Erythroblast (primary cell): ENCODE results near the gene OPTN.

Experiments used
- DNase-seq, 2 experiments: peaks; one replicate each; lab custom pipeline; 2025; lab: John Stamatoyannopoulos, UW
- GATA1 ChIP-seq: IDR thresholded peaks from 2 replicates; pipeline ENCODE4 v1.6.1; 2011; ENCODE audit warnings: low read depth, mild to moderate bottlenecking, control low read depth, low read length, moderate library complexity
- POLR2A ChIP-seq: IDR thresholded peaks from 2 replicates; pipeline ENCODE4 v1.6.1; 2011; ENCODE audit warnings: mild to moderate bottlenecking, low read length

Gene OPTN

GRCh38 chr10:13163859-13164258, 63.9 kb downstream of the OPTN start:
- DNase-seq: no peak
- TF ChIP-seq GATA1 (no peak), POLR2A (no peak)

- DNase-seq: no peak
- TF ChIP-seq POLR2A: no peak
- no peak for TF ChIP-seq GATA1
These were observed 65.2 kb downstream of the OPTN start for GRCh38 chr10:13165177-13165576.

- no peak for DNase-seq
- TF ChIP-seq GATA1 (no peak), POLR2A (no peak)
These were observed 67.6 kb downstream of the OPTN start for GRCh38 chr10:13167568-13167967.

- no peak for DNase-seq
- TF ChIP-seq POLR2A (no peak), GATA1 (no peak)
These were observed 68.8 kb downstream of the OPTN start for GRCh38 chr10:13168781-13169180.

GRCh38 chr10:13173616-13174015, 73.7 kb downstream of the OPTN start:
- no peak for TF ChIP-seq GATA1
- no peak for TF ChIP-seq POLR2A
- no peak for DNase-seq

GRCh38 chr10:13180788-13181187, 80.8 kb downstream of the OPTN start:
- TF ChIP-seq POLR2A (no peak), GATA1 (no peak)
- no peak for DNase-seq

- TF ChIP-seq POLR2A: no peak
- no peak for TF ChIP-seq GATA1
- DNase-seq: no peak
These were observed 82.5 kb downstream of the OPTN start for GRCh38 chr10:13182424-13182823.

- no peak for DNase-seq
- TF ChIP-seq GATA1 (no peak), POLR2A (no peak)
These were observed 83.7 kb downstream of the OPTN start for GRCh38 chr10:13183625-13184024.

GRCh38 chr10:13184276-13184675, 84.3 kb downstream of the OPTN start:
- TF ChIP-seq GATA1 (no peak), POLR2A (no peak)
- no peak for DNase-seq

- TF ChIP-seq POLR2A (no peak), GATA1 (no peak)
- DNase-seq: no peak
These were observed 85.0 kb downstream of the OPTN start for GRCh38 chr10:13184730-13185514.

GRCh38 chr10:13187135-13187534, 87.2 kb downstream of the OPTN start:
- no peak for DNase-seq
- TF ChIP-seq POLR2A (no peak), GATA1 (no peak)
